Caco-2 (cell line): ENCODE data around the gene IL24. TPM values are rescaled to one million over a fixed set of nuclear protein-coding genes. Genes with fewer than 3 reads are reported as not detected.

Source experiments
- BruUV-seq: library from RNA; stranded (reverse); fragments of 400-500 nt; replicated peaks from 2 replicates; lab custom pipeline; 2021; lab: Mats Ljungman, UMichigan
- CTCF ChIA-PET: fragments of 300-600 bp; sonication (Branson Sonifier 250); formaldehyde crosslinking; loops from one replicate; lab custom pipeline; 2022; ENCODE audit warnings: antibody characterized with exemption; lab: Charles Lee
- POLR2A ChIA-PET: fragments of 300-600 bp; sonication (Branson Sonifier 250); formaldehyde crosslinking; loops from one replicate; lab custom pipeline; 2022; ENCODE audit warnings: antibody characterized with exemption; lab: Charles Lee
- DNase-seq, 2 experiments: peaks; one replicate each; pipeline versions ENCODE4 v3.0.0 to v3.0.0-alpha.2; 2020 to 2022
- H3K27me3 ChIP-seq: replicated peaks from 2 replicates; pipeline ENCODE4 v1.6.0; 2011; ENCODE audit warnings: low read length; ENCODE audit not compliant: control insufficient read depth, insufficient read depth
- H3K36me3 ChIP-seq: 2 replicates; pipeline ENCODE4 v1.5.1; 2011; ENCODE audit warnings: low read length; ENCODE audit not compliant: control insufficient read depth, insufficient read depth
- H3K4me1 ChIP-seq: fragments of 250-450 bp; sonication (Bioruptor Pico); 2 replicates; pipeline ENCODE4 v1.5.1; 2020; ENCODE audit warnings: mild to moderate bottlenecking
- H3K4me3 ChIP-seq: 2 replicates; pipeline ENCODE4 v1.5.1; 2011; ENCODE audit warnings: low read depth, mild to moderate bottlenecking, control low read depth, low read length
- H3K9me3 ChIP-seq: fragments of 250-450 bp; sonication (Bioruptor Pico); 2 replicates; pipeline ENCODE4 v1.5.1; 2020; ENCODE audit warnings: mild to moderate bottlenecking, moderate library complexity
- H3K27ac Mint-ChIP-seq: one replicate; pipeline ENCODE4 v1.8.0; 2022; ENCODE audit warnings: mixed read lengths; ENCODE audit not compliant: unreplicated experiment
- H3K27me3 Mint-ChIP-seq: one replicate; pipeline ENCODE4 v1.8.0; 2022; ENCODE audit warnings: mixed read lengths; ENCODE audit not compliant: insufficient read depth, unreplicated experiment
- H3K36me3 Mint-ChIP-seq: one replicate; pipeline ENCODE4 v1.8.0; 2022; ENCODE audit warnings: mild to moderate bottlenecking, mixed read lengths; ENCODE audit not compliant: insufficient read depth, unreplicated experiment
- H3K4me1 Mint-ChIP-seq: one replicate; pipeline ENCODE4 v1.8.0; 2022; ENCODE audit warnings: low read depth, mixed read lengths; ENCODE audit not compliant: unreplicated experiment
- H3K4me3 Mint-ChIP-seq: one replicate; pipeline ENCODE4 v1.8.0; 2022; ENCODE audit warnings: mild to moderate bottlenecking, moderate library complexity, mixed read lengths; ENCODE audit not compliant: unreplicated experiment
- H3K9me3 Mint-ChIP-seq: one replicate; pipeline ENCODE4 v1.8.0; 2022; ENCODE audit warnings: mixed read lengths; ENCODE audit not compliant: unreplicated experiment
- CTCF ChIP-seq, 2 experiments: fragments of 200-600 bp in 1 of 2; IDR thresholded peaks; 1 replicate in 1 of 2; 2 replicates in 1 of 2; pipeline versions ENCODE4 v1.5.1 to v1.8.0; 2011 to 2022; ENCODE audit warnings: antibody characterized with exemption in 1 of 2, control low read depth in 1 of 2, inconsistent platforms in 1 of 2, low read depth in 1 of 2, low read length in 1 of 2, mild to moderate bottlenecking in 1 of 2, moderate library complexity in 1 of 2; ENCODE audit not compliant: insufficient read depth in 1 of 2, severe bottlenecking in 1 of 2, unreplicated experiment in 1 of 2
- intact Hi-C: fragments of 100-400 bp; cut with micrococcal nuclease; formaldehyde crosslinking; loops from one replicate; pipeline ENCODE4 v1.10.0; 2022; ENCODE audit not compliant: unreplicated experiment
- total RNA-seq: library from RNA; stranded (reverse); gene quantifications from 2 replicates; pipeline ENCODE4 v1.2.3, GENCODE V29; 2022

IL24 gene
- total RNA-seq, 1 experiment from 2014 or later: not detected

GRCh38 chr1:206885341-206886060 lies 11.7 kb upstream of the IL24 start:
- Mint-ChIP-seq H3K27ac (no peak overlapping the region), H3K4me3 (no peak overlapping the region), H3K9me3 (no peaks in the 10 kb centered on the region), H3K27me3 (peaks cover 9% of the 10 kb centered on the region), H3K4me1 (no peaks in the 10 kb centered on the region), H3K36me3 (no peaks in the 10 kb centered on the region)
- Histone ChIP-seq H3K27me3 (no peaks in the 10 kb centered on the region), H3K9me3 (no peaks in the 10 kb centered on the region; the same call in 1 of the 2 replicates), H3K4me1 (no peaks in the 10 kb centered on the region), H3K4me3 (no peak overlapping the region), H3K36me3 (no peaks in the 10 kb centered on the region)
- POLR2A ChIA-PET: no interaction called here
- BruUV-seq: no TSS peak
- CTCF ChIA-PET: no interaction called here
- no peak for TF ChIP-seq CTCF (IDR thresholded peaks at IDR 0.05; ENCODE audit: insufficient read depth in 1 of 2, low read depth in 1 of 2, low read length in 1 of 2, severe bottlenecking in 1 of 2, unreplicated experiment in 1 of 2)
- intact Hi-C loops: no loop called here
- no peak for DNase-seq

- Histone ChIP-seq H3K4me1 (no peaks in the 10 kb centered on the region), H3K9me3 (no peaks in the 10 kb centered on the region; the same call in 1 of the 2 replicates), H3K36me3 (no peaks in the 10 kb centered on the region), H3K27me3 (no peaks in the 10 kb centered on the region), H3K4me3 (no peak overlapping the region)
- DNase-seq: no peak
- TF ChIP-seq CTCF (IDR thresholded peaks at IDR 0.05; ENCODE audit: insufficient read depth in 1 of 2, low read depth in 1 of 2, low read length in 1 of 2, severe bottlenecking in 1 of 2, unreplicated experiment in 1 of 2): no peak
- no peak overlapping the region for H3K27ac Mint-ChIP-seq
- CTCF ChIA-PET: no interaction called here
- POLR2A ChIA-PET: no interaction called here
- no peak overlapping the region for H3K4me3 Mint-ChIP-seq
- BruUV-seq: no TSS peak
- H3K4me1 Mint-ChIP-seq: no peaks in the 10 kb centered on the region
- intact Hi-C loops: no loop called here
- peaks cover 9% of the 10 kb centered on the region for H3K27me3 Mint-ChIP-seq
- H3K9me3 Mint-ChIP-seq: no peaks in the 10 kb centered on the region
- no peaks in the 10 kb centered on the region for H3K36me3 Mint-ChIP-seq
Observed at GRCh38 chr1:206886831-206887230, 10.4 kb upstream of the IL24 start.

- no peak for TF ChIP-seq CTCF (IDR thresholded peaks at IDR 0.05; ENCODE audit: insufficient read depth in 1 of 2, low read depth in 1 of 2, low read length in 1 of 2, severe bottlenecking in 1 of 2, unreplicated experiment in 1 of 2)
- Histone ChIP-seq H3K36me3 (no peaks in the 10 kb centered on the region), H3K9me3 (no peaks in the 10 kb centered on the region; the same call in 1 of the 2 replicates), H3K4me1 (no peaks in the 10 kb centered on the region), H3K4me3 (no peak overlapping the region), H3K27me3 (no peaks in the 10 kb centered on the region)
- no peak for DNase-seq
- no peaks in the 10 kb centered on the region for H3K9me3 Mint-ChIP-seq
- H3K27me3 Mint-ChIP-seq: peaks cover 7% of the 10 kb centered on the region
- POLR2A ChIA-PET: no interaction called here
- H3K4me3 Mint-ChIP-seq: no peak overlapping the region
- H3K36me3 Mint-ChIP-seq: no peaks in the 10 kb centered on the region
- intact Hi-C loops: no loop called here
- H3K27ac Mint-ChIP-seq: no peak overlapping the region
- CTCF ChIA-PET: no interaction called here
- H3K4me1 Mint-ChIP-seq: no peaks in the 10 kb centered on the region
- no TSS peak for BruUV-seq
Observed at GRCh38 chr1:206887701-206888100, 9.5 kb upstream of the IL24 start.
